DMS79 treated with DMSO at 0.1 percent for 48 hours (cell line): ENCODE measurements around the gene TMEM255A.

Source experiments
- DNase-seq: peaks from one replicate; lab custom pipeline; 2025; lab: John Stamatoyannopoulos, UW

TMEM255A gene

DNA sequence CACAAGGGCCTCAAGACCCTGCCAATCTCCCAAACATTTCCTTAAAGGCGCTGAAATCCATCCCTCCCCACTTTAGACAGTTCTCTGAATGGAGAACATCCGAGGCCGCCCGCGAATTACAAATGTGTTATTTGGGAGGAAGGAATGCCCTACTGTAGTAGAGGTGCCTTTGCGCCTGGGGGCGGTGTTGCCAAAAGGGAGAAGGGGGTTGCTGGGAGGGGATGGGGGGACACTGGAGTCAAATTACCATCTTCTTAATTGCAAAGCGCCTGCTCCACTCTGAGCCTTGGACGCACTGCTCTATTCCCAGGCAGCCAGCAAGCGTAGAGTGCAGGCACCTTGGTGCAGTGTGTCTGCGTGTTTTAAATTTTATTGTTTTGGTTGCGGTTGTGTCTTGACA, 2.7 kb downstream of the TMEM255A start:
- peak; percentile 33 for DNase-seq

GRCh38 chrX:120306630-120307029, 4.6 kb downstream of the TMEM255A start:
- no peak for DNase-seq

- DNase-seq = no peak
Measured at GRCh38 chrX:120305531-120306141, 5.6 kb downstream of the TMEM255A start.

GRCh38 chrX:120304256-120304655, 7.0 kb downstream of the TMEM255A start:
- DNase-seq = no peak

GRCh38 chrX:120302434-120302833, 8.8 kb downstream of the TMEM255A start:
- DNase-seq = peak; percentile 43

DNA sequence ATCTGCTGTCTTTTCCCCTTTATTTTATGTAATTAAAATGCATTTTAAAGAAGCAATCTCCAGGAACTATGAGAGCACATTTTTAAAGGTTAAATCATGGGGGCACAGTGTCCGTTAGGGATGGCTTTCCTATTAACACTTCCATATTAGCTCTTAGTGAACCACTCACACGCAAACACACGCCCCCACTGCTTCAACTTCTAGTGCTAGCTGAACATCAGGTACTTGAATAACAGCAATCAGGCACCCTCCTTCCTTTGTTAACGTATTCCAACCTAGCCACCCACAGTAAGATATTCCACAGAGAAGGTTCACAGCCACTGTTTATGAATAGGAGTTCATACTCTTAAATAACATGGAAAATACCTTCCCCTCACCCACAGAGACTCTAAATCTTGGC, 9.3 kb downstream of the TMEM255A start:
- peak; percentile 22 for DNase-seq

- no peak for DNase-seq
Measured at GRCh38 chrX:120301497-120301896, 9.8 kb downstream of the TMEM255A start.

DNA sequence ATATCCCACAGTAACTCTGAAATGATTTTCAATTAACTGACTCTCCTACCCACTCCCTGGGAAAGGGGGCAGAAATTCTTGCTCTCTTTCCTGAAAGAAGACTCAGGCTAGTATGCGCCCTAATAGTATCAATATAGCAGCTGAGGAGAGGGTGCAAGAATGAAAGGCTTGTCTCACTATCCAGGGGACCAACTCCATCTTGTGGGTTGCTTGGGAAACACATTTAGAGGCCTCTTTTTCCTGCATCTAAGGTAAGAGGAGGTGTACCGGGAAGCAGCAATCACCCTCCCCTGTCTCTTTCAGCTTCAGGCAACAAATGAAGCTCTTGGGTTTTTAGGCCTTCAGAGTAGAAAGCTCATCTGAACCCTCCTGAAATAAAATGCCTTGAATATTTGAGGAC, 11.3 kb downstream of the TMEM255A start:
- DNase-seq = no peak

- no peak for DNase-seq
Measured at GRCh38 chrX:120297923-120298322, 13.3 kb downstream of the TMEM255A start.

DNA sequence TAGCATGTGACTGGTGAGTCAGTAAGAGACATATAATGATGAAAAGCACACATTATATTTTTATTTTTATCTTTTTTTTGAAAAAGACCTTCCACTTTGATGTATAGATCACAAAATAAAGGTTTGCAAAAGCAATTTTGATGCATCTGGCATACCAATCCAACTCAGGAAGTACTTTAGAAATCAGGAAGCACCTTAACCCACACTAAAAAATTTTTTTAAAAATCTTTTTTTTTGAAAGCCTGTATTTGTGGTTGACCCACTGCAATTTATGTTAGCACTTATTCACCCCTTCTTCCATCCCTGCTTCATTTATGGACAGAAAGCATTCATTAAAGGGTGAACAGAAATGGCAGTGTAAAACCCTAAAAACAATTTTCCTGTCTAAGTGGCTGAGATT, 16.6 kb downstream of the TMEM255A start:
- no peak for DNase-seq

GRCh38 chrX:120293015-120293414, 18.2 kb downstream of the TMEM255A start:
- DNase-seq = no peak

DNA sequence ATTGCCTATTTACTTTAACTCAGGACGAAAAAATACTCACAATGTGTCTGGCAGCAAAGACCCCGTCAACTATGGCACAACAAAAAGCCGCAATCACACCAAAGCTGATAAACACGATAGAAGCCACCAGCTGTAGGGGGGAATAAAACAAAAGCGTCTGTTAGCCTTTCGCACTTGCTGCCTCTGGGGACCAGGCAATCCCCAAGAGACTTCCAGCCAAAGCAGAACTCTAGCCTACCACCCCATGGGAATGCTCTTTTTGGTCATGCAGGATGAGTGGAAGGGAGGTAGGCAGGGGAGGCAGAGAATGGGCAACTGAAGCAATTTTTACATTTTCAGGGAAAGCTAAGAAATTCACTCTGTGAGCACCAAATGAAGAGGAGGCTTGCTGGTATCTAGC, 20.1 kb downstream of the TMEM255A start:
- no peak for DNase-seq

DNA sequence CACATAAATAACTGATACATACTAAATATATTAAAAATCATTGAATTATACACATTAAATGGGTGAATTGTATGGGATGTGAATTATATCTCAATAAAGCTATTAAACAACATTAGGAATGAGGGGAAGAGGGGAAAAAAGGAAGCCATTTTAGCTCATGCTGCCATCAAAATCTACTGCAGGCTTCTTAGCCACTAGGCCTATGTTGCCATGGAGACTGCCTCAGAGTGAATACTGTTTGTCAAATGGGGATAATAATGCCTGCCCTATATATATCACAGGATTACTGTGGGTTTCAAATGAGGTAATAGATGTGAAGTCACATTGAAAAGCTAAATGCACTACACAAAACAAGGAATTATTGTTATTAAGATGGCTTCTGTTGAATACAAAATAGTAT, 21.2 kb downstream of the TMEM255A start:
- DNase-seq = no peak

GRCh38 chrX:120287513-120288112, 23.6 kb downstream of the TMEM255A start:
- DNase-seq = no peak

- DNase-seq = no peak
Measured at GRCh38 chrX:120286733-120287512, 24.3 kb downstream of the TMEM255A start.

- no peak for DNase-seq
Measured at GRCh38 chrX:120282697-120283096, 28.6 kb downstream of the TMEM255A start.

DNA sequence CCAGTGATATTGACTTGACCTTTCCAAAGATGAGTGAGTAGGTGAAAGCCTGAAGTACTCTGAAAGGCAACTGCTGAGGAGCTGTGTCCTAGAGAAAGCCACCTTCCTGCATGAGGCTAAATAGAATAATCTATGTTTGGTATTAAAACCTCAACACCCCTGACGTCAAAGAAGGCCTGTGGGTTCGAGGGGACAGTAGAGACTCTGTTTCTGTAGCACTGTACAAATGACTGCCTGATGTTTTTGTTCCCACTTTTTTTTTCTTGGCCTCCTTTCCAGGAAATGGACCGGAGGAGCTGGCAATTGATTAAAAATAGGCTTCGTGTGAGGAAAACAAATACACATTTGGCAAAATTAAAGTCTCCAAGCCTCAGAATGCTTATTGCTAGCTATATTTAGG, 29.5 kb downstream of the TMEM255A start:
- no peak for DNase-seq

GRCh38 chrX:120281021-120281624, 30.1 kb downstream of the TMEM255A start:
- no peak for DNase-seq

DNA sequence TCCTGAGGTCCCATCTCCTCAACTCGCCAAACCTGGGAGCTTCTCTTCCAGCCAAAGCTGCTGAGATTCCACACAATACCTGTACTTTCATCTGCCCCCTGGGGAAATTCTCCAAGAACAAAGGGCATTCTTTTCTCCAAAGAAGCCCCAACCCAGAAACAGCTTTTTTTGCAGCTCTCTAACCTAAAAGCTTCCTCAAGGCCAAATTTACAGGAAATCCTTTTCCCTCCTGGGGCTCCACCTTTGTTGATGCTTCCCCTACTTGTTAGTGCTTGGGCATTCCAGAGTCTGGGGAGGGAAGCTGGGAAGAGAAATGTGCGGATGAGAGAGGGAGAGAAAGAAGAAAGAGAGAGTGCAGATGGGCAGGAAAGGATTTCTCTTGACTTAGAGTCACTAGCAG, 36.3 kb downstream of the TMEM255A start:
- no peak for DNase-seq

DNA sequence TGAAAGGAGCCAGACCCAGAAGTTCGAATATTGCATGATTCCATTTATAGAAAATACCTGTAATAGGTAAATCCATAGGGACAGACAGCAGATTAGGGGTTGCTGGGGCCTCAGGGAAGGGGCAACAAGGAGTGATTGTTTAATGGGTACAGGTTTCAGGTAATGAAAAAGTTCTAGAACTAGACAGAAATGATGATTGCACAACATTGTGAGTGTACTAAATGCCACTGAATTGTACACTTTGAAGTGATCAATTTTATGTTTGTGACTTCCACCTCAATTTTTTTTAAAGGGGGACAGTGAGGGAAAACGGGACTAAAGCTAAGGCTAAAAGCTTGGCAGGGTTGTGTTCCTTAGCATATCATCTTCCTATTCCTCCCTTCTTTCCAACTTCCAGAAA, 37.1 kb downstream of the TMEM255A start:
- no peak for DNase-seq

DNA sequence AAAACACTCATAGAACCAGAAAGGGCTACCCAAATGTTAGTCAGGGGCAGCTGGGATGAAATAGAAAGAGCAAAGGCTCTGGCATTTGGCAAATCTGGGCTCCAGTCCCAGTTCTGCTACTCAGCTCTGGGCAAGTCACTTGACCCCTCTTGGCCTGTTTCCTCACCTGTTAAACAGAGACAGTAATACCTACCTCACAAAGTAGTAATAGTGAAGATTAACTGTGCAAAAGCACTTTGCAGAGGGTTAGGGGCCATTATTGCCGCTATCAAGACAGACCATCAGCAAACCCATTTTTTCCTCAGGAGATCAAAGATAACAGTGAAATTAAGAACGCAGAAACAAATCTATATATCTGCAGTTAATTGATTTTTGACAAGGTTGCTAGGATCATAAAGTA, 40.0 kb downstream of the TMEM255A start:
- DNase-seq = peak; percentile 3

GRCh38 chrX:120270567-120270966, 40.7 kb downstream of the TMEM255A start:
- DNase-seq = no peak
